ENCODE data around the gene GATA3. TPM values are rescaled to one million over a fixed set of nuclear protein-coding genes. Genes with fewer than 3 reads are reported as not detected.

The GATA3 gene
- total and polyA plus RNA-seq, 2 experiments from 2014 or later: 0.23 TPM; not detected in 1

GRCh38 chr10:8073691-8074416 lies 19.4 kb downstream of the GATA3 start:
- DNase-seq (ENCODE audit: low spot score) (no peak), ATAC-seq (no peak)
- Histone ChIP-seq H2AFZ (no peak overlapping the region), H3K36me3 (ENCODE audit: insufficient read depth) (no peaks in the 10 kb centered on the region), H3K4me3 (no peak overlapping the region), H3K27me3 (ENCODE audit: insufficient read depth) (no peaks in the 10 kb centered on the region), H3K9me2 (ENCODE audit: insufficient read depth) (0 out of 2 replicates have a peak, but pooled peaks cover 4% of the 10 kb centered on the region), H4K20me1 (replicated peaks; ENCODE audit: insufficient read depth) (no peaks in the 10 kb centered on the region), H3K27ac (ENCODE audit: low read depth) (no peak overlapping the region), H3K79me2 (replicated peaks; ENCODE audit: insufficient read depth) (no peaks in the 10 kb centered on the region), H3K4me1 (ENCODE audit: insufficient read depth) (peaks cover 15% of the 10 kb centered on the region), H3F3A (replicated peaks; ENCODE audit: low read depth) (no peaks in the 10 kb centered on the region), H3K4me2 (no peak overlapping the region)
- H3K27me3 Mint-ChIP-seq (ENCODE audit: insufficient read depth, low read depth, poor library complexity): peaks cover under 1% of the 10 kb centered on the region
- TF ChIP-seq REST (IDR thresholded peaks at IDR 0.05; ENCODE audit: unreplicated experiment) (no peak), STAT1 (IDR thresholded peaks at IDR 0.05; ENCODE audit: unreplicated experiment) (no peak), ZNF331 (CRISPR knock-in tag; IDR thresholded peaks at IDR 0.05; ENCODE audit: low read depth) (no peak), ETS1 (IDR thresholded peaks at IDR 0.05) (no peak), POLR2AphosphoS5 (IDR thresholded peaks at IDR 0.05; ENCODE audit: low read depth) (no peak), ZNF114 (CRISPR knock-in tag; IDR thresholded peaks at IDR 0.05) (no peak), ZNF462 (CRISPR knock-in tag; IDR thresholded peaks at IDR 0.05) (no peak), EZH2 (IDR thresholded peaks at IDR 0.05; ENCODE audit: low read depth, unreplicated experiment) (no peak), CREB1 (CRISPR knock-in tag; IDR thresholded peaks at IDR 0.05; ENCODE audit: low read depth) (no peak), NANOG (IDR thresholded peaks at IDR 0.05; ENCODE audit: borderline replicate concordance) (no peak), JUNB (IDR thresholded peaks at IDR 0.05; ENCODE audit: unreplicated experiment) (no peak), CTCF (conservative IDR thresholded peaks at IDR 0.05; ENCODE audit: low read depth in 2 of 2) (no peak), EZH2phosphoT487 (IDR thresholded peaks at IDR 0.05; ENCODE audit: unreplicated experiment) (no peak)
- H3K4me3 Mint-ChIP-seq: no peak overlapping the region
- H3K27ac Mint-ChIP-seq: no peak overlapping the region; the same call in 1 of the 2 replicates
- H3K36me3 Mint-ChIP-seq (ENCODE audit: low read depth): no peaks in the 10 kb centered on the region
- H3K4me1 Mint-ChIP-seq: peaks cover 15% of the 10 kb centered on the region
- H3K9me3 Mint-ChIP-seq: no peaks in the 10 kb centered on the region

Data from GM23338 (cell line).